ENCODE data around the gene ZMYND19.
"Not testable (repeated sequence)": the region's sequence is repeated elsewhere in the genome, so short reads cannot be mapped to it uniquely, and the experiment has no call there.

Gene ZMYND19

DNA sequence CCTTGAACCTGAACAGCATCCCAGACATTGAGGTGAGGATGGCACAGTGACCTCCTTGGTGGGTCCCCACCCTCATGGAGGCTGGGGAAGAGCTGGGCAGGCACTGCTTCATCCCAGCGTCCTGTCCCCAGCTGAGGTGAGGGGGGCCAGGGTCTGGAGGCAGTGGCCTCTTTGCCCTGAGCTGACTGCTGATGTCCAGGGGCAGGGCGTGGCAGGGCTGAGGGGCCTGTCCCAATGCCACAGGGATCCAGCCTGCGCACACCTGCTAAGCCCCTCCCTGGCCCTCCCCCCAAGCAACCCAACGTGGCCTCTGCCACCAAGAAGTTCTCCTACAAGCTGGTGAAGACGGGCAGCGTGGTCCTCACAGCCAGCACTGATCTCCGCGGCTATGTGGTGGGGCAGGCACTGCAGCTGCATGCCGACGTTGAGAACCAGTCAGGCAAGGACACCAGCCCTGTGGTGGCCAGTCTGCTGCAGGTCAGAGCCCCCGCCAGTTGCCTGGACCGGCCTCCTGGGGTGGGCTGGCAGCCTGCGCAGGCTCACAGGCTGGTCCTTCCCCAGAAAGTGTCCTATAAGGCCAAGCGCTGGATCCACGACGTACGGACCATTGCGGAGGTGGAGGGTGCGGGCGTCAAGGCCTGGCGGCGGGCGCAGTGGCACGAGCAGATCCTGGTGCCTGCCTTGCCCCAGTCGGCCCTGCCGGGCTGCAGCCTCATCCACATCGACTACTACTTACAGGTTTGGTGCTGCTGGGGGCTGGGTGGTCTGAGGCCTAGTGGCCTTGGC lies 23.6 kb upstream of the ZMYND19 start:
- DNase-seq = no peak

DNA sequence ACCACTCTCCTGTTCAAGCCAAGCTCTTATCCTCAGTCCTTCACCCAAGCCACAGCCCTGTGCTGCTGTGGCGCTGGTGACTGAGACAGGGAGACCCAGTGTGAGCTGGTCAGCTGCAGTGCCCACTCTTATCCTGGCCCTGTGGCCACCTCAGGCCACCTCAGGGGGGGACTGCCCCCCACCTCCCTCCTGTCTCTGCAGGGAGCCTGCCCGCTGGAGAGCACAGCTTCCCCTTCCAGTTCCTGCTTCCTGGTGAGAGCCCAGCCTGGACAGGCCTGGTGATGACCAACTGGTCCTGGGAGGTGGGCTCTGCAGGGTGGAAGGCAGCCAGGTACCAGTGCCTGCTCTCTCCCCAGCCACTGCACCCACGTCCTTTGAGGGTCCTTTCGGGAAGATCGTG lies 22.9 kb upstream of the ZMYND19 start:
- no peak for DNase-seq

DNA sequence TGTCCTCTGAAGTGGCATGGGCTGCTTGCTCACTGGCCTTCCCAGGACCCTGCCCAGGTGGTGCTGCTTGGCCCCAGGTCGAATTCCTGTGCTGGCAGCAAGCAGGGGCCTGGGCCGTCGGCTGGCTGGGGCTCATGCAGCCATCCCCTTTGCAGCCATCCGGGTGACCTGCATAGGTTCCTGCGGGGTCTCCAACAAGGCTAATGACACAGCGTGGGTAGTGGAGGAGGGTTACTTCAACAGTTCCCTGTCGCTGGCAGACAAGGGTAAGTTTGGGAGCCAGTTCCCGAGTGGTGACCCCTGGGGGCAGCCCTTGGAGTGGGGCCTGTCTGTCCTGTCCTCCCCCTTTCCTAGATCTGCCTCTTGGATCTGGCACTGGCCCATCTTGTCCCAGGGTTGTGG lies 22.4 kb upstream of the ZMYND19 start:
- no peak for DNase-seq

DNA sequence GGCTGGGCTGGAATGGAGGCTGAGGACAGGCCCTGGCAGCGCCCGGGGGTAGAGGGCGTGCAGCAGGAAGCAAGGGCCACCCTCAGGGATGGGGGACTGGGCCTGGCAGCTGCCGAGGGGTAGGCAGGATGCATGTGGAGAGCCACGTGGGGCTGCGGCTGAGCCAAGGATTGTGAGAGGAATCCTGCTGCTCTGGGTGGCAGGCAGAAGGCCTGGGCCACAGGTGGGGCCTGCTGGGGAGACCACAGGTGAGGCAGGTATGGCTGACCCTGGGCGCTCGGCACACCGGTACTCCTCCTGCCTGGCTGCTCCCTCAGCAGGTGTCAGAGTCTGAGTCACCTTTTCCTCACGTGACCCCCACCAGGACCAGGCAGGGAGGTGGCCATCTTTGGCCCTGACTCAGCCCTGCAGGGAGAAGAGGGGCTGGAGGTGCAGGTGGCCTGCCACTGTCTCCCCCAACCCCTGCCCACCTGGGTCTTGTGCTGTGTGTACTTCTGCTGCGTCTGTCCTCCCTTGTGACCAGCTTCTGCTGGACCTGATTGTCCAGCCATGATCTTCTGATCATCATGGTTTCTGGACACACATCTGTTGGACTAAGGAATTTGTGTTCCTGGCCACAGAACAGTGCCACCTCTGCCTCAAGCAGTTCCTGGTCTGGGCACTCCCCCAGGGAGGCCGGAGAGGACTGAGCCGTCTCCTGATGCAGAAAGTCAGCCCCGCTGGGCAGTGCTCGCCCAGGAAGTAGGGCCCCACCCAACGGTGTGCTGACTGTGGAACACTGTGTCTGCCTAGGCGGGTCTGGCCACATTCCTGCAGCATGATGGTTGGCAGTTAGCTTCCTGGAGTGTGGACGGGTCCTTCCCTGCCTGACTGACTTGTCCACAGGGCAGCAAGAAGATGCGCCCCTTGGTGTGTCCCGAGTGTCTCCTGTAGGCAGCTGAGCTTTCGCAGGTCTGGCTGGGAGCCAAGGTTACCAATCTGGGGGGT lies 21.6 kb upstream of the ZMYND19 start:
- no peak for DNase-seq

DNA sequence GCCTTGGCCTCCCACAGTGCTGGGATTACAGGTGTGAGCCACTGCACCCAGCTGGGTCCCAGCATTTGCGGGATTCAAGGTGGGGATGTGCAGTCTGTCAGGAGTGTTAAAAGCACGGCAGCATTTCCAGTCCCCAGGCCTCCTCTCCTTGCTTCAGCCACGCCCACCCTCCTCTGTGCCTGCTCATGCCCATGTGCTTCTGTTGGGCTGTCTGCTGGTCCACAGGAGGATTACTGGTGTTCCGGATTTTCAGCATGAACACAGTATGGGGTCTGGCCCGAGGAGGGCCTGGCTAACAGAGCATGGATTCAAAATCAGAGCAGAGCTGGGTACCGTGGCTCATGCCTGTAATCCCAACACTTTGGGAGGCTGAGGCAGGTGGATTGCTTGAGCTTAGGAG lies 20.6 kb upstream of the ZMYND19 start:
- DNase-seq = no peak

DNA sequence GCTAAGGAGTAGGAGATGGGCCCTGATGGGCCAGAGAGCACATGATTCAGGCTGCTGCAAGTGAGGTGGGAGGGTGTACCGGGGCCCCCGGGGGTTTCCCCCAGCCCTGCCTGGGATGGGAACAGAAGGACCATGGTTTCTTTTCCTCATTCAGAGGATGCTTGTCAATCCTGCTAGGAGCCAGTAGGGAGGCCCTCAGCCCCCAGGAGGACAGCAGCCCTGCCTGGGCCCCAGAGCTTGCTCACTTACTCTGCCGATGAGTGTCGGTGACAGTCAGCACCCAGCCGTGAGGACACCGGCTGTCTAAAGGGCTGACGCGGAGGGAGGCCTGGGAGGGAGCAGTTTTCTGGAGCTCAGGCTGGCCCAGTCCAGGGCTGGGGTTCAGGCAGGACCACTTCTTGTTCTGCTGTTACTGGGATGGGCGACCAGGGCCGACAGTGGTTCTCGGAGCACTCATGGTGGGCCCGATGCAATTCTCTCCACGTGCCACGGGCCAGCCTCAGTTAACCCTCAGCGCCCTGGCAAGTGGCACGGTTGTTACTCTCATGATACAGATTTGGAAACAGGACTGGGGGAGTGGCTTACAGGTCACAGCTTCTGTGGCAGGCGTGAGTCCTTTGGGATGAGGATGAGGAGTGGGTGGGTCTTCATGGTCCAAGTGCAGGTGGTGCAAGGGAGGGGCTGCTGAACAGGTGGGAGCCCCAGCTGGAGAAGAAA lies 17.0 kb upstream of the ZMYND19 start:
- peak; percentile 47 for DNase-seq

DNA sequence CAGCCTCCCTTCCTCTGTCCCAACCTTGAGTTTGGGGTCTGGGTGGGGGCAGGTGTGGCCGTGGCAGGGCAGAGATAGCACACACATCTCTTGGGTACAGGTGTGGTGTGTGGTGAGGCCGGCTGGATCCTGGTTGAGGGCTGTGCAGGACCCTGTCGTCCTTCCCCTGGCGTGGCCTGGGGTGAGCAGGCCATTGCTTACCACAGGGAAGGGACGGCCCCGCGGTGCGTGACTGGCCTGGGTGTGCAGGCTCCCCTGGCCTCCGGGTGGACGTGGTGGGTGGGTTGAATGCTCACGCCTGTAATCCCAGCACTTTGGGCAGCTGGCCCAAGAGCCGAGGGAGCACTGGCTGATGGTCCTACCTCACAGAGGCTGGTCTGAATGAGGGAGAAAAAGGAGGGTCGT lies 16.4 kb upstream of the ZMYND19 start:
- DNase-seq = no peak

DNA sequence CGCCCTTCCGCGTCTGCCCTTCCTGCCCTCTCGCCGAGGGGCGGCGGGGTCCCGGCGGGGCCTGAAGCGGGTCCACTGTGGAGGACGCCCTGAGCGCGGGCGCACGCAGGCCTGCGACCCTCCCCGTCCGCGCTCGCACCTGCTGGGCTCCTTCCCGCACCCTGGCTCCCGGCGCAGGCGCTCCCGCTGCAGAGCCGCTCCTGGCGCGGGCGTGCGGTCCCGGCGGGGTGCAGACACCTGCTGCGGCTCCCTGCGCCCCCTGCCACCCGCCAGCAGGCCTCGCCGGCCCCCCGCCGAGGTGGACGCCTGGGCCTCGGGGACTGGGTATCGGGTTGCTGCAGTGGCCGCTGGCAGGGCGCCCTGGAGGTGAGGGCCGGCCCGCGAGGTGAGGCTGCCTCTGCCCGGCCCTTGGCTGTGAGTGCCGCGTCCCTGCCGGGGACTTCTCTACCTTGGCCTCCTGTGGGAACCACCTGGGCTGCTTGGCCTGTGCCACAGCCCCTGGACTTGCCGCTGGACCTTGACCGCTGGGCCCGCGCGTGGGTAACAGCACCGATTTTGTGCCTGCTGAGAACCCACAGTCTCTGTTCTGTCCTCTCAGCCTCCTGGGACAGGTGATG lies 15.8 kb upstream of the ZMYND19 start:
- no peak for DNase-seq

DNA sequence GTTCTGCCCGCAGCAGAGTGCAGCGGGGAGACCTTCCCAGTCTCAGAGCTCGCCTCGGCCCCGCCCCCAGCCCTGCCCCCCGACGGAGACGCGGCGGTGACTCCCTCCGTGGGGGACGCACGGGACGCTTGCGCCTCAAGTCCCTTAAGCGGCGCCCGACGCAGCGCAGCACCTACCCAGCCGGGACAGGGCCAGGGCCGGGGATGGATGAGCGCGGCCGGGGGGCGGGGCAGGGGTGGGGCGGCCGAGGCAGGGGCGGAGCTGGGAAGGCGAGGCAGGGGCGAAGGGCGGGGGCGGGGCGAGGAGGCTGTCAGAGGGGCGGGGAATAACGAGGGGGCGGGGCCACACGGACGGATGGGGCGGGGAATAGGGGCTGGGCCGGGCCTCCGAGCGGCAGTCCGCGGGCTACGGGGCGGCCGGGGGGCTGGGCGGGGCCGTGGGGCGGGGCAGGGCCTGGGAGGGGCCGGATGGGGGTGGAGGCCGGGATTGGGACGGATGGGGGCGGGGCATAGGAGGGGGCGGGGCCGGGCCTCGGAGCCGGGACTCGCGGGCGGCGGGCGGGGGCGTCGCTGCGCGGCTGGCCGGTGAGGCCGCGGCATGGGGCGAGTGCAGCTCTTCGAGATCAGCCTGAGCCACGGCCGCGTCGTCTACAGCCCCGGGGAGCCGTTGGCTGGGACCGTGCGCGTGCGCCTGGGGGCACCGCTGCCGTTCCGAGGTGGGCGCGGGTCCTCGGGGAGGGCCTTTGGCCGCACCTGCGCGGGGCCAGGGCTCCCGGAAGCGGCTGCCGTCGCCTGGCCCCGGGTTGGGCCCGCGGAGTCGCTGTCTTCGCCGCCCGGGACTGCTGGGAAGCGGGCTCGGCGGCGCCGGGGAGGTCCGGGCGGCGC lies 15.1 kb upstream of the ZMYND19 start, which contains the start of gene ARRDC1:
Gene ARRDC1 (plus strand): TSS at position 566 of the 884 bp plus-strand sequence. CDS start 32 bp downstream, at position 598.
- peak; percentile 33 for DNase-seq

DNA sequence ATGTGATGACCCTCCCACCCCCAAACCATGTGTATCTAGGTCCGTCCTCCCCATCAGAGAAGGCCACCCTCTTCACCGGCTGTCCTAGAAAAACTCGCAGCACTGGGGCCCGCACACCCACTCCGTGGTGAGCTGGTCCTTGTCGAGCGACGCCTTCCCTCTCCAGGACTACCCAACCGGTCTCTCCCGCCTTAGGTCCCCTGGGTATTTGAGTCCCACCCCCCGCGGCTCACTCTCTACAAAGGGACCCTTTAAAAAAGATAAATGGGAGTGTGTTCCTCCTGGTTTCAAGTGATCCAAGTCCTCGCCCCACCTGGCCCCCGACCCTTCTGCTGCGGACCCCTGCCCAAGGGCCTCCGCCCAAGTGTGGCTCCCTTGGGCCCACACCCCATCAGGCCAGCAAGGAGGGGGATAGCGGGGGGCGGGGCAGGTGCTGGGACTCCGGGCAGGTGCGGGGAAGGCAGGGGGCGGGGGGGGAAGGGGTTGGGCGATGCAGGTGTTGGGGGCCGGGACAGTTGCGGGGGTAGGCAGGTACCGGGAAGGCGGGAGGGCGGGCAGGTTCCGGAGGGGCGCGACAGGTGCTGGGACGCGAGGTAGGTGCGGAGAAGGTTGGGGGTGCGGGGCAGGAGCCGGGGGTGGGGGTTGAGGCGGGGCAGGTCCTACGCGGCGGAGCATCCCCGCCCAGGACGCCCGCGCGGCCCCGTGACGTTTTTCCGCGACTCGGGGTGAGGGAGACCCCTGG lies 14.2 kb upstream of the ZMYND19 start:
- DNase-seq = no peak

DNA sequence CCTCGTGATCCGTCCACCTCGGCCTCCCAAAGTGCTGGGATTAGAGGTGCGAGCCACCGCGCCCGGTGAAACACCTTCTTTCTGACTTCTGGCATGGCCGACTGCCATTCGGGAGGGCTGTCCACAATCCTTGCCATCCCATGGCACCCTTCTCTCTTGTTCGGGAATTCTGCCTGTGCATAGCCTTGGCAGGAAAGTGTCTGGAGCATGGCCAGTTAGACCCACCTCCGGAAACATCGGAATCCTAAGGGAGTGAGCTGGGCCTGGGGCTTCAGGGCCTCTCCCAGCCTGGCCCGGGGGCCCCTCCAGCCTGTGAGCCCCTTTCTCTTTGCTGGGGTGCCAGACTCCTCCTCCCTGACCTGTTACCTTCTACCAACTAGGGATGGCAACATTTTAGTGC lies 13.6 kb upstream of the ZMYND19 start:
- DNase-seq = no peak

DNA sequence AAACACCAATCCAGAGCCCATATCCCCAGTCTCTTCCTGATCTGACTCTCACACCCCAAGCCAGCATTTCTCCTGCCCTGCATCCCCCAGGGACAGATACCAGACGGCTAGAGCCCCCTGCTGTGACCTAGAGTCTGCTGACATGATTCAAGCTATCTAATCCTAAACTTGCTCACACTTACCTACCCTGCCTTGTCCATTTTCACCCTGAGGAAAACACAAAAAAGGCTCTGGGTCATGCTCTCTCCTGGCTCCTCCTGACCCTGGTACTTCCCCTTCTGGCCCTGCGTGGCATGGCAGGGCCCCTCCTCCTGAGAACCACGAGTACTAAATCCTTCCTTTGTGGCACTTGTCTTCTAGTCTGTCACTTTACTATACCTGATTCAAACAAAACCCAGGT lies 12.3 kb upstream of the ZMYND19 start:
- DNase-seq = no peak

DNA sequence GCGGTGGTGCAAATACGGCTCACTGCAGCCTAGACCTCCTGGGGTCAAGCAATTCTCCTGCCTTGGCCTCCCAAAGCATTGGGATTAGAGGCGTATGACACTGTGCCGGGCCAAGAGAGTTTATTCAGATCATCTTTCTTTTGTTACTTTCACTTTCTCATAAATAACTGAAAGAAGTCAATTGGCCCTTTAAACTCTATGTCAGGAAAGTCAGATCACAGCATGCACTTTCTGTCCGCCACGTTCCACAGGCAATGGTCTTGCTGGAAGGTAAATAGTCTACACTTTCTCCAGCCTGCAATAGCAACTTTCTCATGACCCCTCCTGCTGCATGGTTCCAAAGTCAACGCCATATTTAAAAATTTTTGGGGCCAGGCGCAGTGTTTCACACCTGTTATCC lies 8.6 kb upstream of the ZMYND19 start:
- no peak for DNase-seq

DNA sequence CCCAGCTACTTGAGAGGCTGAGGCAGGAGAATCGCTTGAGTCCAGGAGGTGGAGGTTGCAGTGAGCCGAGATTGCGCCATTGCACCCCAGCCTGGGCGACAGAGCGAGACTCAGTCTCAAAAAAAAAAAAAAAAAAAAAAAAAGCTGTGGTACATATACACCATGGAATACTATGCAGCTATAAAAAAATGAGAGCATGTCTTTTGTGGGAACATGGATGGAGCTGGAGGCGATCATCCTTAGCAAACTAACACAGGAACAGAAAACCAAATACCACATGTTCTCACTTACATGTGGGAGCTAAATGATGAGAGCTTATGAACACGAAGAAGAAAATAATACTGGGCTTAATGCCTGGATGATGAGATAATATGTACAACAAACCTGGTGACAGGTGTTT lies 6.3 kb upstream of the ZMYND19 start:
- DNase-seq = not testable (repeated sequence)

DNA sequence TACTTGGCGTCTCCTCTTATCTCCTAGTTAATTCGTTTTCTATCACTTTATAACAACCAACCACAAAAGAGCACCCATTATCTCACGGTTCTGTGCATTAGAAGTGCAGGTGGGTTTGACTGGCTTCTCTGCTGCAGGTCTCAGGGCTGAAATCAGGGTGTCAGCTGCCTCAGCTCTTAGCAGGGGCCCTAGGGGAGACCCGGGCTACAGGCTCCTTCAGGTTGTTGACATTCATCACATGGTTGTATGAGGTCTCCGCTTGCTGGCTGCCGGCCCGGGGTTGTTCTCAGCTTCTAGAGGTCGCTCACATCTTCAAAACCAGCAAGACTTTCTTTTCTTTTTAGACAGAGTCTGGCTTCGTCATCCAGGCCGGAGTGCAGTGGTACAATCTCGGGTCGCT lies 2.9 kb upstream of the ZMYND19 start:
- DNase-seq = no peak

DNA sequence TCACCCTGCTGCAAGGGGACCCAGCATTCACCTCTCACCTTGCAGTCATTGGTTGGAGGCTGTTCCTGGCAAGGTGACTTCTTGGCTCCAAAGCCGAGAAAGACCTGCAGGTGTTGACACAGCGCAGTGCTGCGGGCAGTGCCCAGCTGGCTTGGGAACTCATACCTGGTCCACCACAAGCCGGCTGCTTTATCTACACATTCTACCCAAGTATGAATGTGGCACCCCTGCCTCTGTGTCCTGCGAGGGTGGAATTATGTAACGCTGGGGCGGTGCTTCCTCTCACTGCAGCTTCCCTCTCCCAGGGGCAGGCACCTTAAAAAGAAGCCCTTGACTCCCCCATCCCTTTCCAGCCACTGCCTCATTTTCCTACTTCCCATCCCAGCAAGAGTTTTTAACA lies 2.5 kb upstream of the ZMYND19 start:
- DNase-seq = no peak

DNA sequence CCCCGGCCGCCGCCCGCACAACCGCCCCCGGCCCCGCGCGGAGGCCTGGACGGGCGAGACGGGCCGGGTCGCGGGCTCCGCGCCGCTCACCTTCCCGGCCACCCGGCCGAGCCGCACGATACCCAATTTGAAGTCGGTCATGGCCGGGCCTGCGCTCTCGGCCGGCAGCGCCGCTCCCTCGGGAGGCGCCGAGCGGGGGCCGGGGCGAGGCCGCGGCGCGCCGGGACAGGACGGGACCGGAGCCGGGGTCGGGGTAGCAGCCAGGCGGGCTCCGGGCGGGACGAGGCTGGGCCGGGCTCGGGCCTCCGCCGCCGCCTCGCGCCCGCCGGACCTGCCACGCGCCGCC lies 216 bp downstream of the ZMYND19 start:
- DNase-seq = no peak

DNA sequence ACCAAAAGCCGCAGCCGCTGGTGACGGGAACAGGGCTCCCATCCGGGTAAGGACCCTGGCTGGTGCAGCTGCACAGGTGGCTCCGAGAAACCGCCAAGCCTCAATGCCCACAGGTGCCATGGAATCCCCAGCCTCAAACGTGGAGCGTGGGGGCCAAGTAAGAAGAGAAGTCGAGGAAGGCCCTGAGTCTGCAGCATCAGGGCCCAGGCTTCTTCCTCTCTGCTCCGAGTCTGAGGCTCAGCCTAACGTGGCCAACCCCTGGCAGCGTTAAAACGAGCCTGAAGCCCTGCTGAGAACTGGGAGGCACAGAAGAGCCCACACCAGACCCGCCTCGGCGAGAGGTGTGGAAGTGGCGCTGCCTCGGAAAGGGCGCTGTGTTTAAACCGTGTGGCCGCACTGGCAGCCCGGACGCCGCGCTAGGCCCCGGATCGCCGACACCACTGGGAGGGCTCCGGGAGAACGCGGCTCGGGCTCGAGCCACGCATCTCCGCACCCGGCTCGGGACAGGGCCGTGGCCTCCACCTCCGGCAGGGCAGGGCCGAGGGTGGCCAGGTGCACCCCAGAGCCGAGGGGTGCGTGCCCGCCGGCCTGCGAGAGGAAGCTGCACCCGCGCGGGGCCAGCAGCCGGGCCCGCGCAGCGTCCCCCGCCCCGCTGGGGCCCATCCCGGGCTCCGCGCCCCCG lies 730 bp downstream of the ZMYND19 start:
- DNase-seq = no peak

DNA sequence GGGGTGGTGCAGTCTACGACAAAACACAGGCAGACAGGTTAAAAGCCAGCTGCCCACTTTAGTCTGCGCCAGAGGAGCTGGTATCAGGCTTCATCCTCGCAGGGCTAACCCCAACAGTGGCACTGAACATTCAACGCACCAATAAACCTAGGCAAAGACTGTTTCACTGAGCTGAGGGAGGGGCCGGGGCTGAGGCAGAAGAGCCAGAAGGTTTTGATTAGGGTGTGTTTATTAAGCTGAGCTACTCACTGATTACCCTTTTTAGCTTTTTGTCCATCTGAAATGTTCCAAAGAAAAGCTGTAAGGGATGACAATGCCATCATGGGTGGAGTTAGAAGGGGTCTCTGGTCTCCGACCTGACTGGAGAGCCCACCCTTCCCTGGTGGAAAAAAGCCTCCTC lies 1.4 kb downstream of the ZMYND19 start:
- DNase-seq = no peak

DNA sequence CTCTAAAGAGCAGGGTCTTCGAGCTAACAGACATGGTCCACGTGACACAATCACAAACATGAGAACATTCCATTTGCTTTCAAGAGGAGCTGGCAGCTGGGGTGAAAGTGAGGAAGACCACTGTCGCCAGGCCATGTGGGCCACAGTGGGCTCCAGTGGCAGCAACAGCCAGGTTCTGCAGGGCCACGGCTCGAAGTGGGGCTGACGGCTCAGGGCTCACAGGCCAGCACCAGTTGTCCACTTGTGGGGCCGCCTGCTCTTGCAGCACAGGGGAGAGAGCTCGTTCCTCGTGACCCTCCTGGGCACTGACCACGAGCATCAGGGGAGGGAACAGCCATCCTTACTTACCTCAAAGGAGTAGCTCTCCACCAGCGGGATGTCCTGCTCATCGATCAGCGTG lies 2.0 kb downstream of the ZMYND19 start:
- DNase-seq = no peak

DNA sequence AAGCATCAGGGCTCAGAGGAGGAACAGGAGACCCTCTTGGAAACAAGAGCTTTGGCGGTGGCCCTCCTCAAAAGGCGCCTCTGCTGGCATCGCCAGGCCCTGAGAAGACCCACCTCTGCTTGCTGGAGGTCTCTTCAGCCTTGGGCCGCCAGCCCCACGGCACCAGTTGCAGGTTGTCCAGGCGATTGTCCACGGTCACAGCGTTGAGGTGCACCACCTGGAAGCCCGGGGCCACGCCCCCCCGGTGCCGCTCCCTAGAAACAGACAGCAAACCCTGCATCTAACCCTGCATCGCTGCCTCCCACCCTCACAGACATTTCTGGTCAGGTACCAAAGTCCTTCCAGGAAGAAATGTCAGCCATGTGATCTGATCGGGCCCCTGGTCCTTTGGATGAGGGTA lies 3.5 kb downstream of the ZMYND19 start:
- DNase-seq = no peak

All from SIG-M5 (cell line).